Panc1 (cell line): ENCODE data around the gene CBLL1.

Experiments used
- POLR2AphosphoS5 ChIP-seq: IDR thresholded peaks from 2 replicates; pipeline ENCODE4 v1.6.1; 2012; ENCODE audit warnings: mild to moderate bottlenecking, low read depth, low read length, moderate library complexity
- REST ChIP-seq, 2 experiments: IDR thresholded peaks; 2 replicates each; pipeline ENCODE4 v1.6.1; 2011 to 2012; ENCODE audit warnings: low read depth in 2 of 2, control low read depth in 1 of 2, low read length in 1 of 2, mild to moderate bottlenecking in 1 of 2, moderate library complexity in 1 of 2; ENCODE audit not compliant: insufficient read depth in 1 of 2
- SIN3A ChIP-seq: IDR thresholded peaks from 2 replicates; pipeline ENCODE4 v1.6.1; 2012; ENCODE audit warnings: low read depth, mild to moderate bottlenecking, low read length, moderate library complexity, borderline replicate concordance; ENCODE audit not compliant: insufficient read depth
- TF ChIP-seq, protein P1 (sequence below): fragments of 450-650 bp; IDR thresholded peaks from 2 replicates; pipeline ENCODE4 v1.5.1; 2017; ENCODE audit warnings: mild to moderate bottlenecking

- TF ChIP-seq, protein P1, sequence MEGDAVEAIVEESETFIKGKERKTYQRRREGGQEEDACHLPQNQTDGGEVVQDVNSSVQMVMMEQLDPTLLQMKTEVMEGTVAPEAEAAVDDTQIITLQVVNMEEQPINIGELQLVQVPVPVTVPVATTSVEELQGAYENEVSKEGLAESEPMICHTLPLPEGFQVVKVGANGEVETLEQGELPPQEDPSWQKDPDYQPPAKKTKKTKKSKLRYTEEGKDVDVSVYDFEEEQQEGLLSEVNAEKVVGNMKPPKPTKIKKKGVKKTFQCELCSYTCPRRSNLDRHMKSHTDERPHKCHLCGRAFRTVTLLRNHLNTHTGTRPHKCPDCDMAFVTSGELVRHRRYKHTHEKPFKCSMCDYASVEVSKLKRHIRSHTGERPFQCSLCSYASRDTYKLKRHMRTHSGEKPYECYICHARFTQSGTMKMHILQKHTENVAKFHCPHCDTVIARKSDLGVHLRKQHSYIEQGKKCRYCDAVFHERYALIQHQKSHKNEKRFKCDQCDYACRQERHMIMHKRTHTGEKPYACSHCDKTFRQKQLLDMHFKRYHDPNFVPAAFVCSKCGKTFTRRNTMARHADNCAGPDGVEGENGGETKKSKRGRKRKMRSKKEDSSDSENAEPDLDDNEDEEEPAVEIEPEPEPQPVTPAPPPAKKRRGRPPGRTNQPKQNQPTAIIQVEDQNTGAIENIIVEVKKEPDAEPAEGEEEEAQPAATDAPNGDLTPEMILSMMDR, result no peak
- TF ChIP-seq SIN3A, result no peak
- TF ChIP-seq POLR2AphosphoS5, result no peak
- TF ChIP-seq REST (IDR thresholded peaks at IDR 0.05; ENCODE audit: insufficient read depth in 1 of 2, low read depth in 2 of 2, low read length in 1 of 2), result no peak
Observed at GRCh38 chr7:107721286-107721685, 22.7 kb upstream of the CBLL1 start.
